Endothelial cell of umbilical vein (primary cell): Measurements from ENCODE around the gene STAT5B.

Experiments used
- POLR2AphosphoS5 ChIP-seq: IDR thresholded peaks from 2 replicates; pipeline ENCODE4 v1.6.1; 2012; ENCODE audit warnings: low read depth, mild to moderate bottlenecking, control low read depth, low read length, moderate library complexity; ENCODE audit not compliant: insufficient read depth
- TF ChIP-seq, protein P1 (sequence below), 2 donors: IDR thresholded peaks; 1 replicate in 1 of 2; 2 replicates in 1 of 2; pipeline ENCODE4 v1.5.1; 2011; ENCODE audit warnings: low read length in 2 of 2, mild to moderate bottlenecking in 2 of 2, moderate library complexity in 2 of 2, control low read depth in 1 of 2, inconsistent platforms in 1 of 2, low read depth in 1 of 2; ENCODE audit not compliant: insufficient read depth in 1 of 2; ENCODE audit errors: extremely low read depth in 1 of 2

DNA sequence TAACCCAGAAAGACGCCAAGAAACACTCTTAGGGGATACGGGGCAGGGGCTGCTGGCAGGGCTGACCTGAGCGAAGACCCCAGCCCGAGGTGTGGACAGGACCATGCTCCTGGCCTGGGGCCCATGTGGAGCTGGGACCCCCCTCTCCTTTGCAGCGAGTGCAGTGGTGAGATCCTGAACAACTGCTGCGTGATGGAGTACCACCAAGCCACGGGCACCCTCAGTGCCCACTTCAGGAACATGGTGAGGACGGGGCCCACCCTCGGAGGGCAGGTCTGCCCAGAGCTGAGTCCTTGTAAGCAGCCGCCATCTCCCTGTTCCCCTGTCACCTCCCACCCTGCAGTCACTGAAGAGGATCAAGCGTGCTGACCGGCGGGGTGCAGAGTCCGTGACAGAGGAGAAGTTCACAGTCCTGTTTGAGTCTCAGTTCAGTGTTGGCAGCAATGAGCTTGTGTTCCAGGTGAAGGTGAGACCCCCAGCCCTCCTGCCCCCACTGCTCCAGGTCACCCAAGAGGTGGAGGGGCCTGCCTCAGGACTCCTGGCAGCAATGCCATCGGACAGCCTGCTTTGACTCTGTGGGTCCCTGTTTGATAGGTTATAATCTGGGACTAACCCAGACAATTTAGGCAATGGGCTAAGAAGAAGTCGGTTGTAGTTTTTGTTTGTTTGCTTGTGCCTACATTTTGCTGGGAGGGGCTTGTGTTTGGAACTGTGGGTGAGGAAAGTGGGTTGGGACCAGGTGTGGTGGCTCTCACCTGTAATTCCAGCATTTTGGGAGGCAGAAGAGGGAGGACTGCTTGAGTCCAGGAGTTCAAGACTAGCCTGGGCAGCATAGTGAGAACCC lies 28.2 kb upstream of the STAT5B start:
- TF ChIP-seq, protein P1, sequence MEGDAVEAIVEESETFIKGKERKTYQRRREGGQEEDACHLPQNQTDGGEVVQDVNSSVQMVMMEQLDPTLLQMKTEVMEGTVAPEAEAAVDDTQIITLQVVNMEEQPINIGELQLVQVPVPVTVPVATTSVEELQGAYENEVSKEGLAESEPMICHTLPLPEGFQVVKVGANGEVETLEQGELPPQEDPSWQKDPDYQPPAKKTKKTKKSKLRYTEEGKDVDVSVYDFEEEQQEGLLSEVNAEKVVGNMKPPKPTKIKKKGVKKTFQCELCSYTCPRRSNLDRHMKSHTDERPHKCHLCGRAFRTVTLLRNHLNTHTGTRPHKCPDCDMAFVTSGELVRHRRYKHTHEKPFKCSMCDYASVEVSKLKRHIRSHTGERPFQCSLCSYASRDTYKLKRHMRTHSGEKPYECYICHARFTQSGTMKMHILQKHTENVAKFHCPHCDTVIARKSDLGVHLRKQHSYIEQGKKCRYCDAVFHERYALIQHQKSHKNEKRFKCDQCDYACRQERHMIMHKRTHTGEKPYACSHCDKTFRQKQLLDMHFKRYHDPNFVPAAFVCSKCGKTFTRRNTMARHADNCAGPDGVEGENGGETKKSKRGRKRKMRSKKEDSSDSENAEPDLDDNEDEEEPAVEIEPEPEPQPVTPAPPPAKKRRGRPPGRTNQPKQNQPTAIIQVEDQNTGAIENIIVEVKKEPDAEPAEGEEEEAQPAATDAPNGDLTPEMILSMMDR (IDR thresholded peaks at IDR 0.05; ENCODE audit: extremely low read depth in 1 of 2, insufficient read depth in 1 of 2, low read depth in 1 of 2, low read length in 2 of 2) = no peak
- TF ChIP-seq POLR2AphosphoS5 = no peak
